Upper lobe of left lung (tissue), 6 donors: ENCODE measurements around the gene CYLD. TPM values are rescaled to one million over a fixed set of nuclear protein-coding genes. Genes with fewer than 3 reads are reported as not detected.
A peak's percentile ranks its signal among the peaks of the same experiment; 100 is the strongest.

Experiments used
- ATAC-seq, 2 donors: fragments of 200-7000 bp; cut with Tn5 transposase; one replicate each; pipeline ENCODE4 v1.9.1; 2022; ENCODE audit warnings: mild to moderate bottlenecking in 2 of 2, moderate library complexity in 2 of 2; ENCODE audit not compliant: low FRiP score in 2 of 2
- DNase-seq, 2 donors: peaks; one replicate each; pipeline ENCODE4 v3.0.0-alpha.2; 2019 to 2020
- H3K27ac ChIP-seq, 4 donors: fragments of 200-600 bp; sonication (generic); one replicate each; pipeline ENCODE4 v1.5.1; 2016 to 2019
- H3K27me3 ChIP-seq, 4 donors: fragments of 200-600 bp; sonication (generic); one replicate each; pipeline ENCODE4 v1.5.1; 2017 to 2019
- H3K36me3 ChIP-seq, 4 donors: fragments of 200-600 bp; sonication (generic); one replicate each; pipeline ENCODE4 v1.5.1; 2016 to 2019
- H3K4me1 ChIP-seq, 4 donors: fragments of 200-600 bp; sonication (generic); one replicate each; pipeline ENCODE4 v1.5.1; 2018 to 2019
- H3K4me3 ChIP-seq, 4 donors: fragments of 200-600 bp; sonication (generic); one replicate each; pipeline ENCODE4 v1.5.1; 2017 to 2019; ENCODE audit warnings: mild to moderate bottlenecking in 2 of 4, moderate library complexity in 1 of 4
- H3K9me3 ChIP-seq, 4 donors: fragments of 200-600 bp; sonication (generic); one replicate each; pipeline ENCODE4 v1.5.1; 2018 to 2019
- EP300 ChIP-seq, 4 donors: sonication (generic); formaldehyde crosslinking; IDR thresholded peaks; one replicate each; pipeline ENCODE4 v1.5.1; 2017; ENCODE audit warnings: antibody characterized with exemption in 4 of 4, control low read depth in 2 of 4
- POLR2A ChIP-seq, 4 donors: fragments of 450-650 bp; IDR thresholded peaks; one replicate each; pipeline ENCODE4 v1.5.1; 2016 to 2017; ENCODE audit warnings: antibody characterized with exemption in 4 of 4, mild to moderate bottlenecking in 2 of 4
- POLR2AphosphoS5 ChIP-seq, 2 donors: sonication (generic); formaldehyde crosslinking; IDR thresholded peaks; one replicate each; pipeline ENCODE4 v1.5.1; 2017; ENCODE audit warnings: antibody characterized with exemption in 2 of 2
- WGBS, 2 donors: methylation state at CpG; one replicate each; pipeline ENCODE4 v1.1.5; 2017 to 2018; 5-methylcytosine and 5-hydroxymethylcytosine counted together
- total RNA-seq, 6 donors: library from RNA; depleted of rRNA in 4 of 6; stranded (reverse); fragments of >200 nt in 4 of 6; gene quantifications; one replicate each; pipeline versions ENCODE4 v1.1.0 to v1.2.1, GENCODE V29; 2016 to 2021
- TF ChIP-seq, protein P1 (sequence below), 6 experiments: fragments of 450-650 bp in 4 of 6; fragments of 200-600 bp in 2 of 6; sonication (generic) in 2 of 6; IDR thresholded peaks; one replicate each; pipeline ENCODE4 v1.5.1; 2016 to 2019; ENCODE audit warnings: antibody characterized with exemption in 6 of 6
- donor health status: DM: no; HTN: no; CAD: no; lungs with moderate emphysema.
- donor health status: DM: no; HTN: yes; CAD: no; lungs with severe emphysema.

Gene CYLD
- total RNA-seq, 6 donors from 2014 or later: 25.5 to 72.1 (median 46.1) TPM

DNA sequence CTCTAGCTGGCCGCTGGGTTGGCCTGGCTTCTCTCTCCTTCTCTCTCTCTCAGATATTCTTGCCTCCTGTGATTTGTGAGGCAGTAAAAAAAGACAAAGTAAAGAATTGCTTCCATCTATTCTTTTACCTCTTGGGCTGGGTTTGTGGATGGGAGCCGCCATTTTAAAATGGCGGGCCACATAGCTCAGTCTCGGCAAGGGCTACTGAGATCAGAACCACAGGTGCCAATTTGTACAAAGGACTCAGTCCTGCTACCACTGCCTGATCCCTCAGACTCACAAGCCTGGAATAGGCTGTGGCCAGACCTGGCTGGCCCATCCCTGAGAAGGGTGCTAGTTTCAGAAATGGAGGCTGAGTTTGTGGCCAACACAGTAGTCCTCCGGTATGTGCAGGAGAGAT lies 24.4 kb upstream of the CYLD start:
- H3K4me1 ChIP-seq: peaks cover 6 to 21% (median 8%) of the 10 kb centered on the region in 4 donors
- H3K27ac ChIP-seq: no peak overlapping the region
- no peak for TF ChIP-seq POLR2A (IDR thresholded peaks at IDR 0.05)
- no peak for TF ChIP-seq POLR2AphosphoS5 (IDR thresholded peaks at IDR 0.05)
- TF ChIP-seq, protein P1, sequence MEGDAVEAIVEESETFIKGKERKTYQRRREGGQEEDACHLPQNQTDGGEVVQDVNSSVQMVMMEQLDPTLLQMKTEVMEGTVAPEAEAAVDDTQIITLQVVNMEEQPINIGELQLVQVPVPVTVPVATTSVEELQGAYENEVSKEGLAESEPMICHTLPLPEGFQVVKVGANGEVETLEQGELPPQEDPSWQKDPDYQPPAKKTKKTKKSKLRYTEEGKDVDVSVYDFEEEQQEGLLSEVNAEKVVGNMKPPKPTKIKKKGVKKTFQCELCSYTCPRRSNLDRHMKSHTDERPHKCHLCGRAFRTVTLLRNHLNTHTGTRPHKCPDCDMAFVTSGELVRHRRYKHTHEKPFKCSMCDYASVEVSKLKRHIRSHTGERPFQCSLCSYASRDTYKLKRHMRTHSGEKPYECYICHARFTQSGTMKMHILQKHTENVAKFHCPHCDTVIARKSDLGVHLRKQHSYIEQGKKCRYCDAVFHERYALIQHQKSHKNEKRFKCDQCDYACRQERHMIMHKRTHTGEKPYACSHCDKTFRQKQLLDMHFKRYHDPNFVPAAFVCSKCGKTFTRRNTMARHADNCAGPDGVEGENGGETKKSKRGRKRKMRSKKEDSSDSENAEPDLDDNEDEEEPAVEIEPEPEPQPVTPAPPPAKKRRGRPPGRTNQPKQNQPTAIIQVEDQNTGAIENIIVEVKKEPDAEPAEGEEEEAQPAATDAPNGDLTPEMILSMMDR (IDR thresholded peaks at IDR 0.05): no peak
- no peak for TF ChIP-seq EP300 (IDR thresholded peaks at IDR 0.05)
- 90 to 98% methylated on average over 5 of the region's 5 CpGs for WGBS, 2 donors
- no peaks in the 10 kb centered on the region for H3K27me3 ChIP-seq
- ATAC-seq (no peak), DNase-seq (no peak)
- no peak overlapping the region for H3K4me3 ChIP-seq
- peaks cover 0 to under 1% (median 0%) of the 10 kb centered on the region in 4 donors for H3K36me3 ChIP-seq
- no peaks in the 10 kb centered on the region for H3K9me3 ChIP-seq

DNA sequence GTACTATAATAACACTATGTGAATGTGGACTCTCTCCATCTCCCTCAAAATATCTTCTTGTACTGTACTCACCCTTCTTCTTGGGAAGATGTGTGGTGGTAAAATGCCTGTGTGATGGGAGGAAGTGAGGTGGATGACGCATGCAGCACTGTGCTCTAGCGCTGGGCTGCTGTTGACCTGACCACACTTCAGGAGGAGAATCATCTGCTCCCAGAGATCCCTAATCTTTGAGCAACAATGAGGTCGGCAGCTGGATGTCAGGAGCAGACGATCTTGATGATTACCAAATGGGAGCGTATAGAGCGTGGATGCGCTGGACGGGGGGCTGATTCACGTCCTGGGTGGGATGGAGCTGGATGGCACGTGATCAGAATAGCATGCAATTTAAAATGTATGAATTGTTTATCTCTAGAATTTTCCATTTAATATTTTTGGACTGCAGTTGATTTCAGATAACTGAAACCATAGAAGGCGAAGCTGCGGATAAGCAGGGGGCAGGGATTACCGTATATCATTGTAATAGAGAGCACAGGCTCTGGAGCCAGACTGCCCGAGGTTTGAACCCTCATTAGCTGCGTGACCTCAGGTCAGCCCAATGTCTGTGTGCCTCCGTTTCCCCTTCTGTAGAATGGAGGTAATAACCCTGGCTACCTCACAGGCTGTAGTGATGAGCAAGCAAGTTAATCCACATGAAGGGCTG lies 23.7 kb upstream of the CYLD start:
- ATAC-seq: no peak
- Histone ChIP-seq H3K4me1 (peaks cover 6 to 17% (median 8%) of the 10 kb centered on the region in 4 donors), H3K36me3 (peaks cover 0 to 3% (median 0%) of the 10 kb centered on the region in 4 donors), H3K9me3 (no peaks in the 10 kb centered on the region), H3K27me3 (no peaks in the 10 kb centered on the region), H3K27ac (no peak overlapping the region), H3K4me3 (no peak overlapping the region)
- no peak for DNase-seq
- TF ChIP-seq, protein P1 (IDR thresholded peaks at IDR 0.05): no peak
- TF ChIP-seq POLR2AphosphoS5 (IDR thresholded peaks at IDR 0.05) (no peak), EP300 (IDR thresholded peaks at IDR 0.05) (no peak), POLR2A (IDR thresholded peaks at IDR 0.05) (no peak)
- WGBS, 2 donors: 79 to 86% methylated on average over 16 of the region's 16 CpGs

DNA sequence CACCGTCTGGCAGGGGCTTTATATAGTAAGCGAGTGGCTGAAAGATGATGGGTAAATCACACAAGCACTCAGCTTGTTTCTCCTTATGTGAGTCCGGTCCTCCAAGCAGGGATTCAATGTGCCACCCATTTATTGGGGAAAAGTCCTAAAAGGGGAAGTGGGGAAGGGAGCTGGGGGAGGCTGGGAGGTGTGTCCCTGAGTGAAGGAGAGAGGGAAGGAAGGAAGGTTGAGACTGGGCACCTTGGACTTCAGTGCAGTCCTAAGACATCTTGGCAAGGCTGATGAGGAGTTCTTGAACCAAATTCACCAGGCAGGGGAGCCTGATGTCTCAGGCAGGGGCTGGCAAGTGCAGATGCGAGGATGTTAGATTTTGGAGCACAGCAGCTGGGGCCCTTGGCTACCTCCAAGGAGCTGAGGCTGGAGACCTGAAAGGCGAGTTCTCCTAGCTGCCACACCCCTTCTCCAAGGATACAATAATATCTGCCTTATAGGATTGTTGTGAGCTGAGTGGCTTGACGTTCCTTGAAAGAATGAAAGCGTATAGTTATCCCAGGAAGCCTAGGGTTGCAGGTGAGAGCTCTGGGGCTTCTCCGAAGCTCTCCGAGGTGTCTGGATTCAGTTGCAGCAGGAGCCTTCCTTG lies 23.0 kb upstream of the CYLD start:
- peaks cover 0 to 4% (median 0%) of the 10 kb centered on the region in 4 donors for H3K36me3 ChIP-seq
- DNase-seq (peak in 1 of 2 donors; percentile 60), ATAC-seq (no peak)
- H3K4me3 ChIP-seq: peak overlapping the region in 3 of 4 donors; percentile 14 to 35 (median 24)
- H3K4me1 ChIP-seq: peaks cover 4 to 17% (median 7%) of the 10 kb centered on the region in 4 donors
- H3K9me3 ChIP-seq: no peaks in the 10 kb centered on the region
- H3K27me3 ChIP-seq: no peaks in the 10 kb centered on the region
- TF ChIP-seq POLR2AphosphoS5 (IDR thresholded peaks at IDR 0.05) (no peak), POLR2A (IDR thresholded peaks at IDR 0.05) (no peak), EP300 (IDR thresholded peaks at IDR 0.05) (no peak)
- TF ChIP-seq, protein P1 (IDR thresholded peaks at IDR 0.05): no peak
- 74 to 92% methylated on average over 9 of the region's 9 CpGs for WGBS, 2 donors
- H3K27ac ChIP-seq: peak overlapping the region in 3 of 4 donors; percentile 42 to 72 (median 53)

DNA sequence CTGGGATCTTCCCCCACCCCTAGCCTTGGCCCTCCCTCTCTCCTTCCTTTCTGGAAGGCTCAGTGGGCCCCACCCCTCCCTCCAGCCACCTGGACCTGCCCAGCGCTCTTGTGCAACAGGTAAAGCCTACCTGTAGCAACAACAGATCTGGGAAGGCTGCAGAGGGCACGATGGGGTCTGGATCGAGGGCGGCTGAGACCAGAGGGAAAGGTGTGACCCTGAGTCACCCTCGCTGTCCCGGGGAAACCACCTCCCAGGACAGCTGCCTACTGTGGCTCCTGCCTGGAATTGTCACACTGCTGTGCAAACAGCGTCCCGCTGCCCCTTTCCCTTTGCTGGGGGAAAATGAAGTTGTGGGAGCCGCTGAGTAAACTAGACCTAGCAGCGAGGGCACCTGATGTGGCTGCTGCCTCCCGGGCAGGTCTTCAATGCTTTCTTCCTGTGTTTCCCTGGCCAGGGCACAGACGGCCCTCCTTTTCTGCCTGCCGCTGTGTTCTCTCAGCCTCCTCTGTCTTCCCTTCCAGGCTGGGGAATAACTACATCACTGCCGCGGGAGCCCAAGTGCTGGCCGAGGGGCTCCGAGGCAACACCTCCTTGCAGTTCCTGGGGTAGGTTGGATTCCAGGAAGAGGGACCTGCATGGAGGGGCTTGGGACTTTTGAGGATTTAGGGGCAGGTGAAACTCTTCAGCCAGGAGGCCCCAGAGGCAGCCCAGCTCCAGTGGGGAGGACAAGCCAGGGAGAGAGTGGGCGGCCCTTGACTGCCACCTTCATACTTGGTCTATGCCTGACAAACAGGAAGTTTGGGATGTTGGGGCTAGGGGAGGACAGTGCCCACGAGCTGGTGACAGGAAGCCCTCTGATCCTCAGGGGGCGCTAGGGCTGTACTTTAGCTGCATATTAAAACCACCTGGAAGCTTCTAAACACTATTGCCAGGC lies 22.2 kb upstream of the CYLD start:
- Histone ChIP-seq H3K27me3 (no peaks in the 10 kb centered on the region), H3K4me1 (peaks cover 0 to 17% (median 7%) of the 10 kb centered on the region in 4 donors), H3K27ac (peak overlapping the region in 3 of 4 donors; percentile 42 to 72 (median 53)), H3K9me3 (no peaks in the 10 kb centered on the region), H3K4me3 (peak overlapping the region in 3 of 4 donors; percentile 14 to 35 (median 24)), H3K36me3 (peaks cover 0 to 4% (median 1%) of the 10 kb centered on the region in 4 donors)
- ATAC-seq: peak in 1 of 2 donors; percentile 31
- WGBS, 2 donors: 71 to 73% methylated on average over 18 to 19 of the region's 20 CpGs
- peak in 1 of 4 donors; percentile 49 for TF ChIP-seq POLR2A (IDR thresholded peaks at IDR 0.05)
- TF ChIP-seq, protein P1 (IDR thresholded peaks at IDR 0.05): no peak
- peak in 1 of 2 donors; percentile 26 for TF ChIP-seq POLR2AphosphoS5 (IDR thresholded peaks at IDR 0.05)
- TF ChIP-seq EP300 (IDR thresholded peaks at IDR 0.05): no peak
- DNase-seq: peak in 1 of 2 donors; percentile 89
